GM12878 (cell line): ENCODE data around the gene OR51F2. TPM values are rescaled to one million over a fixed set of nuclear protein-coding genes. Genes with fewer than 3 reads are reported as not detected.

Experiments used
- ATAC-seq: fragments of 200-7000 bp; cut with Tn5 transposase; 3 replicates; pipeline ENCODE4 v1.9.1; 2020; ENCODE audit warnings: mild to moderate bottlenecking, moderate library complexity
- BruUV-seq: library from RNA; stranded (reverse); fragments of 400-500 nt; replicated peaks from 2 replicates; lab custom pipeline; 2021; lab: Mats Ljungman, UMichigan
- CTCF ChIA-PET: fragments of 300-600 bp; sonication (Branson Sonifier 250); formaldehyde crosslinking; extraction: SDS; loops from one replicate; lab custom pipeline; 2021; ENCODE audit warnings: inconsistent platforms; lab: Yijun Ruan, JAX
- POLR2A ChIA-PET: fragments of 350-600 bp; formaldehyde crosslinking; extraction: SDS; loops from one replicate; lab custom pipeline; 2021; ENCODE audit warnings: inconsistent platforms; lab: Charles Lee
- RAD21 ChIA-PET: fragments of 300-600 bp; sonication (Branson Sonifier 250); formaldehyde crosslinking; loops from one replicate; lab custom pipeline; 2023; ENCODE audit warnings: antibody characterized with exemption; ENCODE audit not compliant: unreplicated experiment; lab: Charles Lee
- SMC1A ChIA-PET: fragments of 300-600 bp; sonication (Branson Sonifier 250); formaldehyde crosslinking; loops from one replicate; lab custom pipeline; 2023; ENCODE audit not compliant: unreplicated experiment, uncharacterized antibody; lab: Charles Lee
- DNase-seq: peaks from one replicate; pipeline ENCODE4 v3.0.0-alpha.2; 2011; ENCODE audit warnings: low read depth, low spot score
- FAIRE-seq: peaks from 3 replicates; lab custom pipeline; 2011; peaks lifted over from hg19 to GRCh38; lab: Jason Lieb, UNC
- H2AFZ ChIP-seq: 2 replicates; pipeline ENCODE4 v1.6.0; 2011; ENCODE audit warnings: low read depth, low read length, control low read depth; ENCODE audit not compliant: control insufficient read depth
- H3K27ac ChIP-seq: 2 replicates; pipeline ENCODE4 v1.5.1; 2011; ENCODE audit warnings: control low read depth; ENCODE audit not compliant: control insufficient read depth, insufficient read depth
- H3K27me3 ChIP-seq, 2 experiments: replicated peaks in 1 of 2; 2 replicates each; pipeline versions ENCODE4 v1.6.0 to v1.6.1; 2011; ENCODE audit warnings: low read length in 1 of 2; ENCODE audit not compliant: control insufficient read depth in 2 of 2, insufficient read depth in 2 of 2
- H3K36me3 ChIP-seq, 2 experiments: 2 replicates each; pipeline ENCODE4 v1.5.1; 2011; ENCODE audit warnings: low read length in 1 of 2; ENCODE audit not compliant: control insufficient read depth in 2 of 2, insufficient read depth in 2 of 2
- H3K4me1 ChIP-seq: 2 replicates; pipeline ENCODE4 v1.6.1; 2011; ENCODE audit warnings: mild to moderate bottlenecking, low read length, moderate library complexity, mixed read lengths; ENCODE audit not compliant: control insufficient read depth, insufficient read depth
- H3K4me2 ChIP-seq: 2 replicates; pipeline ENCODE4 v1.6.0; 2011; ENCODE audit warnings: control low read depth; ENCODE audit not compliant: control insufficient read depth, insufficient read depth
- H3K4me3 ChIP-seq: fragments of 200-600 bp; sonication (generic); 2 replicates; pipeline ENCODE4 v1.5.1; 2016
- H3K79me2 ChIP-seq: 2 replicates; pipeline ENCODE4 v1.6.0; 2011; ENCODE audit warnings: low read length; ENCODE audit not compliant: control insufficient read depth, insufficient read depth
- H3K9ac ChIP-seq: 2 replicates; pipeline ENCODE4 v1.8.0; 2011; ENCODE audit warnings: low read length, control low read depth, mixed read lengths; ENCODE audit not compliant: control insufficient read depth, insufficient read depth
- H3K9me3 ChIP-seq: replicated peaks from 3 replicates; pipeline ENCODE4 v1.5.1; 2011; ENCODE audit warnings: mild to moderate bottlenecking, low read length; ENCODE audit not compliant: control insufficient read depth, insufficient read depth
- H4K20me1 ChIP-seq: 2 replicates; pipeline ENCODE4 v1.6.0; 2011; ENCODE audit not compliant: control insufficient read depth, insufficient read depth
- BHLHE40 ChIP-seq, 2 experiments: fragments of 450-650 bp in 1 of 2; IDR thresholded peaks; 2 replicates each; pipeline ENCODE4 v1.6.1; 2011 to 2017; ENCODE audit warnings: low read depth in 2 of 2, borderline replicate concordance in 1 of 2, improper control_type of control experiment in 1 of 2, low read length in 1 of 2, mild to moderate bottlenecking in 1 of 2
- CEBPB ChIP-seq, 2 experiments: fragments of 150-350 bp in 1 of 2; IDR thresholded peaks; 2 replicates each; pipeline ENCODE4 v1.6.1; 2012 to 2014; ENCODE audit warnings: low read depth in 2 of 2, low read length in 2 of 2, borderline replicate concordance in 1 of 2, inconsistent platforms in 1 of 2
- DPF2 ChIP-seq: fragments of 450-650 bp; IDR thresholded peaks from 2 replicates; pipeline ENCODE4 v1.6.1; 2017; ENCODE audit warnings: mild to moderate bottlenecking
- E2F4 ChIP-seq: IDR thresholded peaks from 2 replicates; pipeline ENCODE4 v1.6.1; 2012; ENCODE audit warnings: low read depth, low read length, improper control_type of control experiment
- E4F1 ChIP-seq: fragments of 450-650 bp; IDR thresholded peaks from 2 replicates; pipeline ENCODE4 v1.6.1; 2018; ENCODE audit warnings: borderline replicate concordance, mild to moderate bottlenecking; ENCODE audit not compliant: partially characterized antibody
- EGR1 ChIP-seq, 2 experiments: IDR thresholded peaks; 1 replicate in 1 of 2; 2 replicates in 1 of 2; pipeline ENCODE4 v1.6.1; 2011 to 2012; ENCODE audit warnings: low read depth in 2 of 2, low read length in 2 of 2, borderline replicate concordance in 1 of 2, mild to moderate bottlenecking in 1 of 2, moderate library complexity in 1 of 2
- GATAD2B ChIP-seq: fragments of 450-650 bp; conservative IDR thresholded peaks from 2 replicates; pipeline ENCODE4 v1.6.1; 2017; ENCODE audit warnings: low read depth, mild to moderate bottlenecking, moderate library complexity
- KDM1A ChIP-seq: fragments of 200-600 bp; sonication (generic); IDR thresholded peaks from 2 replicates; pipeline ENCODE4 v1.6.1; 2016; ENCODE audit warnings: borderline replicate concordance
- LARP7 ChIP-seq: fragments of 450-650 bp; IDR thresholded peaks from 2 replicates; pipeline ENCODE4 v1.6.1; 2017; ENCODE audit warnings: mild to moderate bottlenecking
- NFXL1 ChIP-seq: fragments of 450-650 bp; IDR thresholded peaks from 2 replicates; pipeline ENCODE4 v1.6.1; 2017; ENCODE audit warnings: antibody characterized with exemption, mild to moderate bottlenecking, borderline replicate concordance
- PAX8 ChIP-seq: fragments of 450-650 bp; IDR thresholded peaks from 2 replicates; pipeline ENCODE4 v1.6.1; 2017; ENCODE audit warnings: mild to moderate bottlenecking, moderate library complexity
- PKNOX1 ChIP-seq: fragments of 450-650 bp; IDR thresholded peaks from 2 replicates; pipeline ENCODE4 v1.6.1; 2016; ENCODE audit warnings: mild to moderate bottlenecking
- RAD51 ChIP-seq: fragments of 450-650 bp; IDR thresholded peaks from 2 replicates; pipeline ENCODE4 v1.6.1; 2016; ENCODE audit warnings: moderate library complexity, mild to moderate bottlenecking, inconsistent platforms
- SMC3 ChIP-seq: IDR thresholded peaks from 2 replicates; pipeline ENCODE4 v1.6.1; 2011; ENCODE audit warnings: low read length, improper control_type of control experiment, borderline replicate concordance
- STAT1 ChIP-seq: fragments of 450-650 bp; conservative IDR thresholded peaks from 2 replicates; pipeline ENCODE4 v1.6.1; 2014; ENCODE audit warnings: antibody characterized with exemption, mild to moderate bottlenecking
- SUZ12 ChIP-seq: fragments of 200-600 bp; sonication (generic); IDR thresholded peaks from one replicate; pipeline ENCODE4 v1.6.1; 2018; ENCODE audit warnings: antibody characterized with exemption, mild to moderate bottlenecking; ENCODE audit not compliant: unreplicated experiment
- ZNF24 ChIP-seq: fragments of 450-650 bp; IDR thresholded peaks from 2 replicates; pipeline ENCODE4 v1.6.1; 2017; ENCODE audit warnings: antibody characterized with exemption, mild to moderate bottlenecking
- WGBS: methylation state at CpG from one replicate; pipeline ENCODE4 v1.1.6; 2016; ENCODE audit warnings: low lambda C conversion rate; ENCODE audit not compliant: insufficient replicate concordance, insufficient coverage; ENCODE audit errors: missing lambda C conversion rate; 5-methylcytosine and 5-hydroxymethylcytosine counted together
- in situ Hi-C: fragments of 300-500 bp; cut with MboI; formaldehyde crosslinking; loops from 9 replicates; pipeline ENCODE4 v1.14.3; 2018; ENCODE audit warnings: mixed read lengths
- intact Hi-C: fragments of 100-400 bp; cut with micrococcal nuclease; formaldehyde crosslinking; loops from one replicate; pipeline ENCODE4 v1.14.2; 2022; ENCODE audit not compliant: unreplicated experiment
- polyA plus RNA-seq, 11 experiments: library from polyadenylated mRNA; depleted of rRNA in 4 of 11; unstranded in 6 of 11; stranded (reverse) in 5 of 11; fragments of >200 nt; fragmentation: Nextera tagmentation in 4 of 11; fragmentation: Illumina TruSeq in 1 of 11; extraction: Ambion mirVana in 4 of 11; extraction: Trizol in 1 of 11; gene quantifications; 1 replicate in 1 of 11; 2 replicates in 10 of 11; pipeline versions ENCODE4 v1.2.1 to v1.2.3, GENCODE V29; 2011 to 2016; ENCODE audit warnings: inconsistent platforms in 2 of 11, missing spikeins in 2 of 11, low read depth in 1 of 11
- total RNA-seq, 4 experiments: library from RNA; depleted of rRNA in 3 of 4; stranded (reverse); fragments of >200 nt in 3 of 4; fragmentation: Illumina TruSeq in 1 of 4; extraction: Trizol in 1 of 4; gene quantifications; 2 replicates each; pipeline versions ENCODE4 v1.2.1 to v1.2.3, GENCODE V29; 2013 to 2021

The OR51F2 gene
- total and polyA plus RNA-seq, 10 of the 15 experiments (the other 5 are each of a cell fraction or from before 2014, with no cell fraction given) = not detected

GRCh38 chr11:4839851-4840549, 18.9 kb downstream of the OR51F2 start (continued):
- TF ChIP-seq STAT1 = no peak
- no peak for TF ChIP-seq ZNF24
- TF ChIP-seq NFXL1 = no peak
- TF ChIP-seq BHLHE40 (IDR thresholded peaks at IDR 0.05; ENCODE audit: borderline replicate concordance in 1 of 2, low read depth in 2 of 2, low read length in 1 of 2) = no peak
- TF ChIP-seq DPF2 = no peak
- TF ChIP-seq E2F4 = no peak
- TF ChIP-seq SMC3 = no peak
- TF ChIP-seq EGR1 (IDR thresholded peaks at IDR 0.05; ENCODE audit: borderline replicate concordance in 1 of 2, low read depth in 2 of 2, low read length in 2 of 2) = no peak
- TF ChIP-seq KDM1A = no peak

- WGBS = 27% methylated on average over 9 of the region's 9 CpGs
- Histone ChIP-seq H3K9me3 (no peaks in the 10 kb centered on the region), H3K27ac (no peak within 1 kb of the TSS), H2AFZ (no peak within 1 kb of the TSS), H3K79me2 (no peaks in the 10 kb centered on the region), H3K4me3 (no peak within 1 kb of the TSS), H3K27me3 (no peaks in the 10 kb centered on the region), H3K4me2 (no peak within 1 kb of the TSS), H3K4me1 (no peaks in the 10 kb centered on the region), H3K9ac (no peak within 1 kb of the TSS), H4K20me1 (no peaks in the 10 kb centered on the region), H3K36me3 (no peaks in the 10 kb centered on the region)
- no peak for ATAC-seq
- no peak for FAIRE-seq
- DNase-seq = no peak
- SMC1A ChIA-PET = no interaction called here
- RAD21 ChIA-PET = no interaction called here
- intact Hi-C loops (no loop called here), in situ Hi-C loops (no loop called here)
- CTCF ChIA-PET = interaction anchor here (1.0 kb wide), 1 partner anchor 55 kb away, joined by 3 read pairs; no protein-coding TSS in a partner anchor
- POLR2A ChIA-PET = no interaction called here
- no TSS peak for BruUV-seq
- TF ChIP-seq GATAD2B (no peak), LARP7 (no peak), E2F4 (no peak), CEBPB (IDR thresholded peaks at IDR 0.05; ENCODE audit: borderline replicate concordance in 1 of 2, low read depth in 2 of 2, low read length in 2 of 2) (no peak), E4F1 (no peak), PAX8 (no peak), SUZ12 (no peak), PKNOX1 (no peak), RAD51 (no peak)
Observed at GRCh38 chr11:4848908-4849532, 27.9 kb downstream of the OR51F2 start, which contains the start of gene OR51S1. Gene OR51S1, minus strand, starts transcription at chr11:4849208. Its CDS starts 0 bp downstream, at chr11:4849208.
